Endothelial cell of umbilical vein (primary cell): ENCODE results near the gene C12orf43.

Experiments
- EZH2 ChIP-seq: IDR thresholded peaks from 2 replicates; pipeline ENCODE4 v1.6.1; 2012; ENCODE audit warnings: borderline replicate concordance, low read depth, mild to moderate bottlenecking, moderate library complexity, low read length, inconsistent platforms; ENCODE audit not compliant: severe bottlenecking
- GATA2 ChIP-seq: IDR thresholded peaks from 2 replicates; pipeline ENCODE4 v1.7.0; 2011; ENCODE audit warnings: low read depth, mild to moderate bottlenecking, moderate library complexity, mixed read lengths, low read length; ENCODE audit not compliant: insufficient read length, insufficient read depth
- MAX ChIP-seq: IDR thresholded peaks from 2 replicates; pipeline ENCODE4 v1.6.1; 2011; ENCODE audit not compliant: insufficient read depth, insufficient read length
- MYC ChIP-seq: IDR thresholded peaks from one replicate; pipeline ENCODE4 v1.6.1; 2011; ENCODE audit warnings: mild to moderate bottlenecking, low read depth, low read length
- POLR2A ChIP-seq: IDR thresholded peaks from 2 replicates; pipeline ENCODE4 v1.6.1; 2012; ENCODE audit warnings: low read depth, mild to moderate bottlenecking, control low read depth, low read length
- TF ChIP-seq, protein P1 (sequence below), 2 donors: IDR thresholded peaks; 1 replicate in 1 of 2; 2 replicates in 1 of 2; pipeline ENCODE4 v1.5.1; 2011; ENCODE audit warnings: low read length in 2 of 2, mild to moderate bottlenecking in 2 of 2, moderate library complexity in 2 of 2, control low read depth in 1 of 2, inconsistent platforms in 1 of 2, low read depth in 1 of 2; ENCODE audit not compliant: insufficient read depth in 1 of 2; ENCODE audit errors: extremely low read depth in 1 of 2

GRCh38 chr12:120981407-120981941 is 34.8 kb downstream of the C12orf43 start:
- no peak for TF ChIP-seq MAX
- no peak for TF ChIP-seq GATA2
- TF ChIP-seq, protein P1, sequence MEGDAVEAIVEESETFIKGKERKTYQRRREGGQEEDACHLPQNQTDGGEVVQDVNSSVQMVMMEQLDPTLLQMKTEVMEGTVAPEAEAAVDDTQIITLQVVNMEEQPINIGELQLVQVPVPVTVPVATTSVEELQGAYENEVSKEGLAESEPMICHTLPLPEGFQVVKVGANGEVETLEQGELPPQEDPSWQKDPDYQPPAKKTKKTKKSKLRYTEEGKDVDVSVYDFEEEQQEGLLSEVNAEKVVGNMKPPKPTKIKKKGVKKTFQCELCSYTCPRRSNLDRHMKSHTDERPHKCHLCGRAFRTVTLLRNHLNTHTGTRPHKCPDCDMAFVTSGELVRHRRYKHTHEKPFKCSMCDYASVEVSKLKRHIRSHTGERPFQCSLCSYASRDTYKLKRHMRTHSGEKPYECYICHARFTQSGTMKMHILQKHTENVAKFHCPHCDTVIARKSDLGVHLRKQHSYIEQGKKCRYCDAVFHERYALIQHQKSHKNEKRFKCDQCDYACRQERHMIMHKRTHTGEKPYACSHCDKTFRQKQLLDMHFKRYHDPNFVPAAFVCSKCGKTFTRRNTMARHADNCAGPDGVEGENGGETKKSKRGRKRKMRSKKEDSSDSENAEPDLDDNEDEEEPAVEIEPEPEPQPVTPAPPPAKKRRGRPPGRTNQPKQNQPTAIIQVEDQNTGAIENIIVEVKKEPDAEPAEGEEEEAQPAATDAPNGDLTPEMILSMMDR (IDR thresholded peaks at IDR 0.05; ENCODE audit: extremely low read depth in 1 of 2, insufficient read depth in 1 of 2, low read depth in 1 of 2, low read length in 2 of 2), result no peak
- TF ChIP-seq POLR2A, result no peak
- no peak for TF ChIP-seq EZH2
- TF ChIP-seq MYC, result no peak
